Right atrium auricular region (tissue), 2 donors: Measurements from ENCODE around the gene KLHL26. TPM values are rescaled to one million over a fixed set of nuclear protein-coding genes. Genes with fewer than 3 reads are reported as not detected.
"Not testable (repeated sequence)": the region's sequence is repeated elsewhere in the genome, so short reads cannot be mapped to it uniquely, and the experiment has no call there.

ENCODE experiments used
- DNase-seq: peaks from one replicate; pipeline ENCODE4 v3.0.0-alpha.2; 2019; ENCODE audit warnings: low spot score
- H3K27ac ChIP-seq, 2 donors: fragments of 200-600 bp; sonication (generic); 1 replicate in 1 of 2; 2 replicates in 1 of 2; pipeline ENCODE4 v1.5.1; 2016 to 2019
- H3K27me3 ChIP-seq, 2 donors: fragments of 200-600 bp; sonication (generic); one replicate each; pipeline versions ENCODE4 v1.5.1 to v1.6.0; 2017 to 2019
- H3K36me3 ChIP-seq: fragments of 200-600 bp; sonication (generic); one replicate; pipeline ENCODE4 v1.5.1; 2016
- H3K4me1 ChIP-seq, 2 donors: fragments of 200-600 bp; sonication (generic); one replicate each; pipeline versions ENCODE4 v1.5.1 to v1.6.0; 2017 to 2019
- H3K4me3 ChIP-seq, 2 donors: fragments of 200-600 bp; sonication (generic); 1 replicate in 1 of 2; 2 replicates in 1 of 2; pipeline ENCODE4 v1.5.1; 2017 to 2019; ENCODE audit warnings: mild to moderate bottlenecking in 1 of 2, moderate library complexity in 1 of 2
- H3K9me3 ChIP-seq, 2 donors: fragments of 200-600 bp; sonication (generic); one replicate each; pipeline ENCODE4 v1.5.1; 2019
- total RNA-seq, 2 donors: library from RNA; depleted of rRNA; stranded (reverse); fragments of >200 nt; gene quantifications; one replicate each; pipeline ENCODE4 v1.1.0, GENCODE V29; 2016
- TF ChIP-seq, protein P1 (sequence below), 2 donors: fragments of 200-600 bp; sonication (generic); IDR thresholded peaks; one replicate each; pipeline ENCODE4 v1.5.1; 2019; ENCODE audit warnings: antibody characterized with exemption in 2 of 2

The KLHL26 gene
- total RNA-seq, 2 donors from 2014 or later, result 5.7 to 11.3 TPM

DNA sequence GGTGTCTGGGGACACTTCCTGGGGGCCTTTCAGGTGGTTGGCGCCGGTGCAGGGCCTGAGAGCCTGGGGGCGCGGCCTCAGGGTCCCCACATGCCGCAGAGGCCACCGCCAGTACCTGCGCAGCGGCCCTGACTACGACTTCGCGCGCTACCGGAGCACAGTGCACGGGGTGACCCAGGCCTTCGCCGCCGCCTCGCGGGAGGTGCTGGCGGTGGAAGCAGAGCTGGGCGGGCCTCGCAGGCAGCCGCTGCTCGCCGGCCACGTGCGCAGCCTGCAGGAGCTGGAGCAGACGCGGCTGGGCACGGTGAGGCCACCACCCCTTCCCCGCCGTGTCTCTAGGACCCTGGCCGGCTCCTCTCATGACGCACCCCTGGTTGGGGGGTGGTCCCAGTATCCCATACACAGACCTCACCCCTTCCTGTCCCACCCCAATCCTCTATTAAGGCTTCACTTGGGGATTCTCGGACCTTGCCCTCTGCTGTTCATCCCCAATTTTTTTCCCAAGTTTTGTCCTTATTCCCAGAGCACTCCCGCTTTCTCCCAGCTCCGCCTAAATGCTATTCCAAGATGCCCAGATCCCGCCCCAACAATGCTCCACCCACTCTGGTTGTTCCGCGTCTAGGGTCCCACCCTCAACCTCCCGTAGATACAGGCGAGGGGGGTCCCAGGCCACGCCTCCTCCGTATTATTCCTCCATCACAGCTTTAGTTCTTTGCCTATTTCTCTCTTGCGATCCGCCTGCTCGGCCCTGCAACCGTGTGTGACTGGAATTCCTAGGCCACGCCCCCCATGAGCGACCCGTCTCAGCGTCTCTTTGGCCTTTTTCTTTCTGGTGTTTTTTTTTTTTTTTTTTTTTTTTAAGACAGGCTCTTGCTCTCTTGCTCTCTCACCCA lies 47.2 kb upstream of the KLHL26 start:
- Histone ChIP-seq H3K9me3 (no peaks in the 10 kb centered on the region), H3K27ac (peak overlapping the region; percentile 78 to 86), H3K4me3 (peak overlapping the region; percentile 72 to 84), H3K27me3 (no peaks in the 10 kb centered on the region), H3K36me3 (peaks cover 10% of the 10 kb centered on the region), H3K4me1 (peaks cover 0 to 28% of the 10 kb centered on the region in 2 donors)
- TF ChIP-seq, protein P1, sequence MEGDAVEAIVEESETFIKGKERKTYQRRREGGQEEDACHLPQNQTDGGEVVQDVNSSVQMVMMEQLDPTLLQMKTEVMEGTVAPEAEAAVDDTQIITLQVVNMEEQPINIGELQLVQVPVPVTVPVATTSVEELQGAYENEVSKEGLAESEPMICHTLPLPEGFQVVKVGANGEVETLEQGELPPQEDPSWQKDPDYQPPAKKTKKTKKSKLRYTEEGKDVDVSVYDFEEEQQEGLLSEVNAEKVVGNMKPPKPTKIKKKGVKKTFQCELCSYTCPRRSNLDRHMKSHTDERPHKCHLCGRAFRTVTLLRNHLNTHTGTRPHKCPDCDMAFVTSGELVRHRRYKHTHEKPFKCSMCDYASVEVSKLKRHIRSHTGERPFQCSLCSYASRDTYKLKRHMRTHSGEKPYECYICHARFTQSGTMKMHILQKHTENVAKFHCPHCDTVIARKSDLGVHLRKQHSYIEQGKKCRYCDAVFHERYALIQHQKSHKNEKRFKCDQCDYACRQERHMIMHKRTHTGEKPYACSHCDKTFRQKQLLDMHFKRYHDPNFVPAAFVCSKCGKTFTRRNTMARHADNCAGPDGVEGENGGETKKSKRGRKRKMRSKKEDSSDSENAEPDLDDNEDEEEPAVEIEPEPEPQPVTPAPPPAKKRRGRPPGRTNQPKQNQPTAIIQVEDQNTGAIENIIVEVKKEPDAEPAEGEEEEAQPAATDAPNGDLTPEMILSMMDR (IDR thresholded peaks at IDR 0.05), result peak in 1 of 2 donors; percentile 41
- peak; percentile 74 for DNase-seq

DNA sequence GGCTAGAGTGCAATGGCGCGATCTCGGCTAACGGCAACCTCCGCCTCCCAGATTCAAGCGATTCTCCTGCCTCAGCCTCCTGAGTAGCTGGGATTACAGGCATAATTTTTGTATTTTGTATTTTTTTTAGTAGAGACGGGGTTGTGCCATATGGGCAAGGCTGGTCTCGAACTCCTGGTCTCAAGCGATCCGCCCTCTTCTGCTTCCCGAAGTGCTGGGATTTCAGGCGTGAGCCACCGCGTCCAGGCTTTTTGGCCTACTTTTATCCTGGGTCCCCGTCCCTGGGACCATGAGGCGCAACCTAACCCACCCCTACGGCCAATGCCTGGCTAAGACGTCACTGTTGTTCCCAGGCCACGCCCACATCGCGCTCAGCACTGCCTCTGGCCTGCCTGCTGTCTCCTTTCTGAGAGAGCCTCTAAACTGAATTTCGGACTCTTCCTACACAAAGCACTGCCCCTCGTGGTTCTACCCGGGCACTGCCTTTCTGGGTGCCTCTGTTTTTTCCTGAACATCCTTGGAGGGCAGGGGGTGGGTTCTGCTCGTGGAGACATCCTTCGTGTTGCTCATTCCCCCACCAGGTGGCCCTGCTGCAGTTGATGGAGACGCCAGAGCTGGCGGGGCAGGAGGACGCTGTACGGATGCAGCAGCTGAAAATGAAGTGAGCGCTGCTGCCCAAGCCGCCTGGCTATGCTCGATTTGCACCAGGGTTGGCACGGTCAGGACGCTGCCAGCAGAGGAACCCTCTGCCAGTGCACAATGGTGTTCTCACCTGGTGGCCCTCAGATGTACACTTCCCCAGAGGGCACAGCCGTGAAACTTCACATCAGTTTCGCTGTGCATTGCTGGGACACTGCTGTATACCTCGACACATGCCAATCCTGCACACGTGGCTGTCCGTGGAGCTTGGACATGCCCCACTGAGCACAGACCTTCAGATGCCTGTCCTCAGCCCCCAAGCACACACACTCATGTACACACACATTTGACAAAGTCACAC lies 46.3 kb upstream of the KLHL26 start:
- H3K27ac ChIP-seq, result peak overlapping the region in 1 of 2 donors; percentile 86
- DNase-seq, result peak; percentile 66
- no peaks in the 10 kb centered on the region for H3K9me3 ChIP-seq
- peaks cover 0 to 38% of the 10 kb centered on the region in 2 donors for H3K4me1 ChIP-seq
- H3K36me3 ChIP-seq, result peaks cover 10% of the 10 kb centered on the region
- TF ChIP-seq, protein P1 (IDR thresholded peaks at IDR 0.05), result no peak
- H3K4me3 ChIP-seq, result no peak overlapping the region
- H3K27me3 ChIP-seq, result no peaks in the 10 kb centered on the region

DNA sequence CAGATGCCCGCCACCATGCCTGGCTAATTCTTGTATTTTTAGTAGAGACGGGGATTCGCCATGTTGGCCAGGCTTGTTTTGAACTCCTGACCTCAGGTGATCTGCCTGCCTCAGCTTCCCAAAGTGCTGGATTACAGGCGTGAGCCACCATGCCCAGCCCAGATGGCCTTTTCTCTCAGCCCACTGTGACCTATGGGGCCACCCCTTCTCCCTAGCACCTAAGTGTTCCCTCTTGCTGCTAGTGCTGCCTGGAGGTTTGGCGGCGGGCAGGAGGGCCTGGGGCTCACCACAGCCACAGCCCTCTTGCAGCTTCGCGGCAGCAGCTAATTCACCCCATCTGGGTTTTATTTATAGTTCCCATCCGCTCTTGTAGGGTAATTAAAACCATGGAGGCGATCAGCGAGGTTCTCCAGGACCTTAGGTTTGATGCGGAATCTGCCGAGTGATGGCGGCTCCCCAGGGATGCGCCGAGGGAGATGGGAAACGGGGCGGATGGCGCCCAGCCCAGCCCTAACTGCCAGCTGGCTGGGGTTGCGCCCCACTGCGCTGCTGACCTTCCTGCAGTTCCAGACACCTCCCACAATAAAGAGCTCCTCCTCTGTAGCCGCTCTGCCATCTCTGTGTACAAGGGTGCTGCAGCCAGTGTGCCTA lies 45.0 kb upstream of the KLHL26 start:
- H3K4me1 ChIP-seq, result peaks cover 0 to 43% of the 10 kb centered on the region in 2 donors
- H3K27ac ChIP-seq, result no peak overlapping the region
- H3K9me3 ChIP-seq, result no peaks in the 10 kb centered on the region
- no peak overlapping the region for H3K4me3 ChIP-seq
- H3K36me3 ChIP-seq, result peaks cover 10% of the 10 kb centered on the region
- no peaks in the 10 kb centered on the region for H3K27me3 ChIP-seq
- no peak for DNase-seq
- TF ChIP-seq, protein P1 (IDR thresholded peaks at IDR 0.05), result no peak

DNA sequence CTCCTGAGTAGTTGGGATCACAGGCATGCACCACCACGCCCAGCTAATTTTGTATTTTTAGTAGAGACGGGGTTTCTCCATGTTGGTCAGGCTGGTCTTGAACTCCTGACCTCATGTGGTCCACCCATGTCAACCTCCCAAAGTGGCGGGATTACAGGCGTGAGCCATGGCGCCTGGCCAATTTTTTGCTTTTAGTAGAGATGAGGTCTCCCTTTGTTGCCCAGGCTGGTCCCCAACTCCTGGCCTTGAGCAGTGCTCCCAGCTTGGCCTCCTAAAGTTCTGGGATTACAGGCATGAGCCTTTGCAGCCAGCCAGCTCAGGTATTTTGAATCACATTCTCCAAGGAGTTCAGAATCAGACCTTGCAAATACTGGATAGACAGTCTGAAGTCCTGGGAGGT lies 44.1 kb upstream of the KLHL26 start:
- not testable (repeated sequence) for H3K27ac ChIP-seq, H3K9me3 ChIP-seq, H3K4me3 ChIP-seq, H3K27me3 ChIP-seq, DNase-seq
- Histone ChIP-seq H3K4me1 (peaks cover 0 to 46% of the 10 kb centered on the region in 2 donors), H3K36me3 (peaks cover 10% of the 10 kb centered on the region)

DNA sequence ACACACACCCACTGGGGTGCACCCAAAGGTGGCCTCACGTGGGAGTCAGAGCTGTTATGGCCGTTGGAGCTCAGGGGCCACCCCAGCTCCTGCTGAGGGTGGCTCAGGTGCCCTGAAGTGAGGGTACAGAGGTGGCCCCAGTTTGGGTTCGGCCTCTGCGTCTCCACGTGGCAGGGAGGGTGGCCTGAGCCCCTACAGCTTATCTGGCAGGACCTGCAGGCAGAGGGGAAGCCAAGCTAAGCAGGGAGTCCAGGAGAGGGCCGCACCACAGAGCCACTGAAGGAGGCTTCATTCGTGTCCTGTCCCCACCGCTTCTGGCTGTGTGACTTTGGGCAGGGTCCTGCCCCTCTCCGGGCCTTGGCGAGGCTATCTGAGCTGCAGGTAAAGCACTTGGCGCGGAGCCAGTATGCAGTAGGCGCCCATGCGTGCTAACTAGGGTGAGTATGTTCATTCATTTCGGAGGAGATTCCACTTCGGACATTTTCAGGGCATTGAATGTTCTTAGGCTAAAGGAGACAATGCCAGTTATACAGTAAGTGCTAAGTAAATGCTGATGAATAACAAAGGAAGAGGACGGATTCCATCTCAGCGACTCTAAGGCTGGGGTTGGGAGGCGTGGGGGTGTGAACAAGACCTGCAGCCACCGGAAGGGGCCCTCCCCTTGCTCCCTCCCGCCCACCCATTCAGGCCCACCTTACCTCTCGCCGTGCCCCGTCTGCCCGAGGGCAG lies 43.3 kb upstream of the KLHL26 start:
- Histone ChIP-seq H3K4me1 (peaks cover 0 to 38% of the 10 kb centered on the region in 2 donors), H3K4me3 (peak overlapping the region in 1 of 2 donors; percentile 44), H3K27ac (peak overlapping the region in 1 of 2 donors; percentile 63)

More for the DNA sequence above, 43.3 kb upstream of the KLHL26 start:
- H3K27me3 ChIP-seq, result no peaks in the 10 kb centered on the region
- H3K9me3 ChIP-seq, result no peaks in the 10 kb centered on the region
- TF ChIP-seq, protein P1 (IDR thresholded peaks at IDR 0.05), result no peak
- peaks cover 10% of the 10 kb centered on the region for H3K36me3 ChIP-seq
- no peak for DNase-seq
